ENCODE measurements around the gene TMEM8B. TPM values are rescaled to one million over a fixed set of nuclear protein-coding genes. Genes with fewer than 3 reads are reported as not detected.

Gene TMEM8B
- total RNA-seq (2013; cell fraction: nucleolus; rRNA removed), result 10.5 and 11.7 TPM in 2 replicates
- total RNA-seq (2014; rRNA removed), result 2.0 and 2.3 TPM in 2 replicates
- 0.58 and 1.0 TPM in 2 replicates for total RNA-seq (2014; rRNA removed; fragmentation: Illumina TruSeq; extraction: Trizol)
- 7.4 and 7.6 TPM in 2 replicates for total RNA-seq (2021)
- 3.7 TPM for polyA plus RNA-seq (2011; ENCODE audit: low read depth)
- polyA plus RNA-seq (2011; rRNA removed), result 2.0 and 3.7 TPM in 2 replicates
- 4.1 and 4.5 TPM in 2 replicates for polyA plus RNA-seq (2011; cell fraction: cytosol; rRNA removed)
- 23.6 and 24.8 TPM in 2 replicates for polyA plus RNA-seq (2011; cell fraction: nucleus; rRNA removed)
- polyA plus RNA-seq (2012), result 7.5 and 9.6 TPM in 2 replicates
- 0.93 and 2.0 TPM in 2 replicates for polyA plus RNA-seq (2014; fragmentation: Illumina TruSeq; extraction: Trizol)
- polyA plus RNA-seq (2014; fragmentation: Nextera tagmentation; extraction: Ambion mirVana), result under 1 TPM; 0.19 to 0.71 TPM
- polyA plus RNA-seq (2014; rRNA removed), result 4.8 and 5.4 TPM in 2 replicates
- 1 to 10 TPM; 2.7 to 4.3 TPM for polyA plus RNA-seq (2016; fragmentation: Nextera tagmentation; extraction: Ambion mirVana)
- polyA minus RNA-seq (2011; rRNA and poly(A)+ RNA removed), result 3.5 and 5.6 TPM in 2 replicates
- 2.5 and 2.6 TPM in 2 replicates for polyA minus RNA-seq (2011; cell fraction: cytosol; rRNA and poly(A)+ RNA removed)
- polyA minus RNA-seq (2011; cell fraction: nucleus; rRNA and poly(A)+ RNA removed), result 3.6 and 7.2 TPM in 2 replicates
- Bru-seq, nascent RNA, result percentile 53 among the genes with signal in this experiment
- BruChase-seq, experiment 1, labeled RNA remaining after a 6-hour chase, result percentile 48 among the genes with signal in this experiment
- percentile 46 among the genes with signal in this experiment for BruChase-seq, experiment 2, labeled RNA remaining after a 2-hour chase
- long read RNA-seq, experiment 1, partial matches to known transcripts, result 0 of 1 reads
- long read RNA-seq, experiment 1, other reads (novel, unspliced or antisense), result 1 of 1 reads
- long read RNA-seq, experiment 2, partial matches to known transcripts, result 1 of 7 reads
- long read RNA-seq, experiment 2, other reads (novel, unspliced or antisense), result 6 of 7 reads

DNA sequence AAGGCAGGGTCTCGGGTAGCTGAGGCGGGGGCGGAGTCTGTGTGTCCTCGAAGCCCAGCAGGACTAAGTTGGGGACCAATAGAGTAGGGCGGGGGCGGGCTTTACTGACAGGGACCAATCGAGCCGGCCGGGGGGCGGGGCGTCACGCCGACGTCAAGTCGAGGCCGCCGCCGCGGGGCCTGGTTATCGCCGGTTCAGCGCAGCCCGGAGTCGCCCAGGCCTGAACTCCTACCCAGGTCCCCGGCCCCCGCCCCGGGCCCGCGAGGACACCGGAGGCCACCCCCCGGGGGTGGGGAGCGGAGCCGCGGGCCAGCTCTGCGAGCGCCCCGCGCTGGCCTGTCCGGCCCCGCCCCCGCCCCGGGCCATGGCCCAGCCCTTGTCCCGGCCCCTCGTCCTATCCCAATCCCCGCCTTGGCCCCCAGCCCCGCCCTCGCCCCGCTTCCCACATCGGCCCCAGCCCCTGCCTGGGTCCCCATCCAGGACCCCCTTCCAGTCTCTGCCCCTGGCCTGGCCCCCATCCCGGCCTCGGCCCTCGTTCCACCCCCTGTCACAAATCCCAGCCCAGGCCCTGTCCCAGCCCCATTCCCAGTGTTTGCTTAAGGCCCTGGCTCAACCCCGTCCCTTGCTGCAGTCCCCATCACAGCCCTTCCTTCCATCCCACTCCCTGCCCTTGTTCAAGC lies at the start of gene TMEM8B:
TSS of gene TMEM8B (plus strand) at position 145 of the 680 bp plus-strand sequence. CDS start at position 365, 220 bp downstream.
- no peak for FAIRE-seq
- intact Hi-C loops (cut with micrococcal nuclease; ENCODE audit: unreplicated experiment), result loop anchor here (10.0 kb wide), 1 partner anchor 174 kb away; the partner anchor contains the start of genes CCDC107, RMRP and SIT1
- H3K27me3 ChIP-seq (replicated peaks in 1 of 2; ENCODE audit: control insufficient read depth in 2 of 2, insufficient read depth in 2 of 2, low read length in 1 of 2), result no peaks in the 10 kb centered on the region
- CTCF ChIA-PET, result interaction anchor here (0.6 to 6.7 kb wide), 6 partner anchors 13 to 97 kb away, joined by 3 to 292 read pairs (median 28); partner anchors contain the start of genes CREB3, HINT2, SPAG8 and TLN1
- SMC1A ChIA-PET (ENCODE audit: uncharacterized antibody, unreplicated experiment), result interaction anchor here (1.6 to 5.0 kb wide), 3 partner anchors 16 to 52 kb away, joined by 3 to 117 read pairs (median 26); partner anchors contain the start of genes HINT2 and SPAG8
- no peaks in the 10 kb centered on the region; the same call in 1 of the 2 replicates for H3K79me2 ChIP-seq (ENCODE audit: control insufficient read depth, insufficient read depth, low read length)
- no peaks in the 10 kb centered on the region for H4K20me1 ChIP-seq (ENCODE audit: control insufficient read depth, insufficient read depth)
- no peaks in the 10 kb centered on the region for H3K9me3 ChIP-seq (replicated peaks; ENCODE audit: control insufficient read depth, insufficient read depth, low read length)
- no peaks in the 10 kb centered on the region for H3K36me3 ChIP-seq (ENCODE audit: control insufficient read depth in 2 of 2, insufficient read depth in 2 of 2, low read length in 1 of 2)
- BruUV-seq (replicated peaks), result no TSS peak
- RAD21 ChIA-PET (ENCODE audit: unreplicated experiment), result interaction anchor here (0.8 to 4.3 kb wide), 7 partner anchors 11 to 85 kb away, joined by 3 to 138 read pairs (median 3); partner anchors contain the start of genes GBA2, RGP1 and SPAG8
- ATAC-seq, result peak; percentile 90
- peak within 1 kb of the TSS; percentile 45; the same call in 1 of the 2 replicates for H3K27ac ChIP-seq (ENCODE audit: control insufficient read depth, insufficient read depth)
- H2AFZ ChIP-seq (ENCODE audit: control insufficient read depth, low read depth, low read length), result peak within 1 kb of the TSS; percentile 98
- POLR2A ChIA-PET, result interaction anchor here (1.0 to 1.4 kb wide), 3 partner anchors 15 to 209 kb away, joined by 3 to 5 read pairs (median 4); partner anchors contain the start of gene HINT2
- peak within 1 kb of the TSS; percentile 78 for H3K4me3 ChIP-seq
- H3K4me2 ChIP-seq (ENCODE audit: control insufficient read depth, insufficient read depth), result peak within 1 kb of the TSS; percentile 90
- in situ Hi-C loops (cut with MboI), result loop anchor here (5.0 kb wide), 1 partner anchor 48 kb away; no protein-coding TSS in a partner anchor
- no peak for DNase-seq (ENCODE audit: low read depth, low spot score)
- H3K4me1 ChIP-seq (ENCODE audit: control insufficient read depth, insufficient read depth, low read length), result peaks cover 15% of the 10 kb centered on the region
- WGBS (ENCODE audit: insufficient coverage, insufficient replicate concordance, low lambda C conversion rate, missing lambda C conversion rate), result under 1% methylated on average over 30 of the region's 53 CpGs
- peak within 1 kb of the TSS; percentile 74 for H3K9ac ChIP-seq (ENCODE audit: control insufficient read depth, insufficient read depth, low read length)
- TF ChIP-seq CHD2 (IDR thresholded peaks at IDR 0.05; ENCODE audit: borderline replicate concordance, low read depth, low read length) (peak; percentile 24; the same call in 1 of the 2 replicates), ZZZ3 (IDR thresholded peaks at IDR 0.05; ENCODE audit: control insufficient read depth, insufficient read length, low read depth) (no peak), POLR2A (IDR thresholded peaks at IDR 0.05; ENCODE audit: low read depth, low read length) (peak; percentile 76), NFYB (IDR thresholded peaks at IDR 0.05; ENCODE audit: insufficient read depth, low read depth, low read length) (peak; percentile 92), EGR1 (IDR thresholded peaks at IDR 0.05; ENCODE audit: borderline replicate concordance in 1 of 2, low read depth in 2 of 2, low read length in 2 of 2) (peak in 1 of 2 experiments; percentile 67; a peak in 2 of 3 replicates), PKNOX1 (IDR thresholded peaks at IDR 0.05) (peak; percentile 71), BACH1 (IDR thresholded peaks at IDR 0.05; ENCODE audit: borderline replicate concordance) (0 out of 2 replicates have a peak, but pooled peaks have one; percentile 42), ZNF274 (IDR thresholded peaks at IDR 0.05; ENCODE audit: insufficient read depth, insufficient read length) (no peak), YY1 (IDR thresholded peaks at IDR 0.05; ENCODE audit: low read depth, low read length) (0 out of 2 replicates have a peak, but pooled peaks have one; percentile 31), CREB1 (IDR thresholded peaks at IDR 0.05; ENCODE audit: low read depth) (peak; percentile 88), CHD1 (IDR thresholded peaks at IDR 0.05; ENCODE audit: low read depth, low read length) (no peak), NFYA (IDR thresholded peaks at IDR 0.05; ENCODE audit: borderline replicate concordance, low read depth, low read length) (no peak), SP1 (IDR thresholded peaks at IDR 0.05; ENCODE audit: low read depth, low read length) (peak; percentile 82), PBX3 (IDR thresholded peaks at IDR 0.05; ENCODE audit: insufficient replicate concordance, low read depth, low read length) (no peak), BHLHE40 (IDR thresholded peaks at IDR 0.05; ENCODE audit: borderline replicate concordance in 1 of 2, low read depth in 2 of 2, low read length in 1 of 2) (no peak), CREM (IDR thresholded peaks at IDR 0.05; ENCODE audit: low read depth) (peak; percentile 57; the same call in 1 of the 2 replicates), NR2F1 (conservative IDR thresholded peaks at IDR 0.05) (0 out of 2 replicates have a peak, but pooled peaks have one; percentile 16)

Measured in GM12878 (cell line).